Stimulated activated CD4-positive, alpha-beta T cell treated with anti-CD3 and anti-CD28 coated beads, Interleukin-1b, Interleukin-23, amount 100 ng/mL, for 24 hours (primary cell): Measurements from ENCODE around the gene EML4.

ENCODE experiments used
- DNase-seq, 4 experiments: peaks; one replicate each; pipeline ENCODE4 v3.0.0-alpha.2; 2020; ENCODE audit warnings: low read depth in 4 of 4, low spot score in 1 of 4

Gene EML4

GRCh38 chr2:42136782-42137124, 32.4 kb upstream of the EML4 start:
- no peak for DNase-seq

DNA sequence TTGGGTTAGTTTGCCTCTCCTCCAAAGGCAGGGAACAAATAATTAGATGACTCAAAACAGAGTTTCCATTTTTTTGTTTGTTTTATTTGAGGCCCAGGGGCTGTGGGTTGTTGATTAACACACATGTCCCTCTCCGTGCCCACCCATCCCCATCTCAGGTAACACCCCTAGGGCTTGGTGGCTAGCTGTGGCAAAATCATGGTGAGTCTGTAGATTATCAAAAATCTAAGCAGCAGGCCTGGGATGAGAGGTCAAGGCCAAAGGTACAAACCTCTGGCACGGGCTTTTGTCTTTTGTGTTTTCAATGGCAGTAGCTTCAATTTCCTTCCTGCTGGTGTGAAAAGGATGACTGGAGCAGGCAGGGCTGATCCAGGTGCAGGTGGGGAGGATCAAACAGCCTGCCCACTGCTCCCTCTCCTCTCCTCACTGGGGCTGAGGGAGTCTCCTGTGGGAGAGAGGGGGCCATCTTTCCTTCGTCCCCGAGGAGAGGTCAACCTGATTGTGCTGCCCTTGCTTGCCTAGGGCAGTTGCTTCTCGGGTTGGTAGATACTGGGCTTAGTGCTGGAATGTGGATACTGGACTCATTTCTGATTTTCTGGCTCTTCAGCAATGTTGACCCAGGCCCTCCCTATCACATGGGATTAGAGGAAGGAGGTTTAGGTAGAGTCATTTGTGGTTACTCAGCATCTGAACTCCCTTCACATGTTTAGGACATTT, 31.9 kb upstream of the EML4 start:
- DNase-seq: no peak

DNA sequence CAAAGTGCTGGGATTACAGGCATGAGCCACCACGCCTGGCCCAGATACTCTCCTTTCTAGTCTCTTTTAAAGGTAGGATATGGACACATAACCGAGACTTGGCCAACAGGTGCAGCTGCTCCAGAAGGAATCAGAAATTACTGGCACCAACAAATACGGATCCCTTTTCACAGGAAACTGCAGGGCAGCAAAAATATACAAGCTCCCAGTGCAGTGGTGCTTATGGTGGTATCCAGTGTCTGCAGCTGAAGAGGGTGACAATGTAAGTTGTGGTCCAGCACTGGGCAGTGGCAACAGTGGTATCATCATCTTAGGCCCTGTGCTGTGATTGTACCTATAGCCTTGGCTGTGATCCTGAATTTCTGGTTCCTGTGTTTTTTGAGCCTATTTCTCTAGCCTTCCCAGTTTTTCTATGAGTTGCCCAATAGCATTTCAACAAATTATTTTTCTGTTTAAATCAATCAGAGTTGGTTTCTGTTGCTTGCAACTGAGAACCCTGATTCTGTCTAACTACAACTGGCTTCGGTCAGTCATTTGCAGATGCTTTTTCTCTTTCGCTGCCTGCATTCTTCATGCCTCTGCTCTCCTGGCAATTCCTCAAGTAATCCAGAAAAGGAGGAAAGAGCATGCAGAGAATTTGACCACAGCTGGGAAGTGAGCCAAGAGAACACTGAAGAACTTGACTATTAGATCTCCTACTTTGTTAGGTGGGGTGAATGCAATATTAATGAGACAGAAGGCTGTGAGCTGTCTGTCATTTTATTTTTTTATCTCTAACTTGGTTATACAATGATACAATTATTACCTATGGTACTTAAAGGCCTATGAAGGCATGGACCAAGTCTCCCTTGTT, 30.8 kb upstream of the EML4 start:
- DNase-seq: no peak

- DNase-seq: no peak
Observed at GRCh38 chr2:42139101-42139500, 30.1 kb upstream of the EML4 start.

DNA sequence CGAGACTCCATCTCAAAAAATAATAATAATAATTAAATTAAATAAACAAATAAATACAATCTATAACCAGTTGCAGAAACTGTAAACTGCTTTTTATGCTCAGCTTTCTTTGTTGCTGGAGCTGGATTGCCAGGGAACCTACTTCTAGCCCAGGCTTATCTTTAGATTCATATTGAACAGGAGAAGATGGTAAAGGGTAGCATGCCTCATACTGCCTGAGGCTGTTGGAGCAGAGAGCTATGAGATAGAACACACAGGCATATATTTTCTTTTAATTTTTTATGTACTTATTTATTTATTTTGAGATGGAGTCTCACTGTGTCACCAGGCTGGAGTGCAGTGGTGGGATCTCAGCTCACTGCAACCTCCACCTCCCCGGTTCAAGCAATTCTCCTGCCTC, 28.7 kb upstream of the EML4 start:
- no peak for DNase-seq

- DNase-seq: no peak
Observed at GRCh38 chr2:42141687-42142546, 27.2 kb upstream of the EML4 start.

DNA sequence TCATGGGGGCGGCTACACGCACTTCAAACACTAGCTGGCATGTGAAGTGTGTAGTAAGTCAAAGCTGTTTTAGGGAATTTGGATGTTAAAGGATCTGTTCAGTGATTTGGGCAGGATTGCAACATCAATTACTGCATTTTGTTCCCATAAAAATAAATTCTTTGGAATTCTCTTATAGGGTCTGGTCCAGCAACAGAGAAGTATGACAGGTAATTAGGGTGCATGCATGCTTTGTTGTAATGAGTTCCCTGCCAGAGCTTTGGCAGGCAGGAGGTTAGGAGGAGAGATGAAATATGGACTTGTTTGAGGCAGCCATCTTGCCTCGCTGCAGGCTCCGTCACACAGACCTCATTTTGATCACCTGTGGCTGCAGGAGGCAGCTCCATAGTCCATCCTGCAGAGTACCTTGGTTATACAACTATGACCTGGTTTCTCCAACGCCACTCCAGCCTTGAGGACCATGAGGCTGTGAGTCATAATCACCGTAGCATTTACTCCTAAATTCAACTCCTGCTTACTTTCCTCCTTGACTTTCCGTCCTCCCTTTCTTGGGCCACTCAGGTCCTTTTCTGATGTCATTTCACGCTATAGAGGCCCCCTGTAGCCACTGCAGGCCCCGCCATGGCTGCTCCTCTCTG, 26.5 kb upstream of the EML4 start:
- no peak for DNase-seq

DNA sequence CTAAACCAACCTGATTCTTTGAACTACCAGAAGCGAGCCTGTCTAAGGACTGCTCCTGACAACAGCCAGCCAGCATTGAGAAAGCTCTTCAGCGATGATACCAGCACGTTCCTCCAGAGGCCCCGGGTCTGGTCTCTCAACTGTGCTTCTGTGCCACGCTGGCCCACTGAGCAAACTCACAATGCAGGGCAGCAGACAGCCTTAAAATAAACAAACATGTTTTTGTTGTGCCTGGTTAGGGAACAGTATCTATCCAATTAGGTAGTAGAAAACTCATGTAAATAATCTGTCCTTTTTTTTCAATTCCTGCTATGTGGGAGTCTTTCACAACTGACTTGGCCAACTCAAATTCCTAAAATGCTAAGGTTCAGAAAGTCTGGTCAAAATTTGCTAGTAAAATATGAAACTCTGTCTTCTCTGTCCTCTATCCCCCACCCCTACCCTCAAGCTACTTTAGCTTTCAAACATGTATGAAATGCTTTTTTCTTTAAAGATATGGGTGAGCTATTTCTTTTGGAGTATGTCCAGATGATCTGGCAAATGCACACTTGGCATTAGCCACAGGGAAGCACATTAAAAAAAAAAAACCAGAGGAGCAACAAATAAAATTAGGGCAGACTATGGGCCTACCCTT, 21.4 kb upstream of the EML4 start:
- DNase-seq: no peak

DNA sequence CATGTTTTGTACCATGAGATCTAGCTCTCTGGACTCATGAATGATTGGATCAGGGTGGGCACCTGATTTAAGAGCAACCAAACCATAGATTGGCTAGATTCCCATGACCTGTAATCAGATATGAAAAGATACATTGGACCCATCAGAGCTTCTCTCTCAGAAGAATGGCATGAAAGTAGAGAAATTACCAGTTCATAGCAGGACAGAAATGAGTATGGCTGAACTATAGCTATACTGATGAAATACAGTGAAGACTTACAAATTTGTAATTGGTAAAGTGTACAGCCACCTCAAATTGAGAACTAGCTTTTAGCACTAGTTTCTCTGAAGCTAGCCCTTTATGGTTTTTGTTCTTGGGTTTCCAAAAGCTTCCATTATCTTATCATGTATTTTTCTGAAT, 19.0 kb upstream of the EML4 start:
- no peak for DNase-seq

DNA sequence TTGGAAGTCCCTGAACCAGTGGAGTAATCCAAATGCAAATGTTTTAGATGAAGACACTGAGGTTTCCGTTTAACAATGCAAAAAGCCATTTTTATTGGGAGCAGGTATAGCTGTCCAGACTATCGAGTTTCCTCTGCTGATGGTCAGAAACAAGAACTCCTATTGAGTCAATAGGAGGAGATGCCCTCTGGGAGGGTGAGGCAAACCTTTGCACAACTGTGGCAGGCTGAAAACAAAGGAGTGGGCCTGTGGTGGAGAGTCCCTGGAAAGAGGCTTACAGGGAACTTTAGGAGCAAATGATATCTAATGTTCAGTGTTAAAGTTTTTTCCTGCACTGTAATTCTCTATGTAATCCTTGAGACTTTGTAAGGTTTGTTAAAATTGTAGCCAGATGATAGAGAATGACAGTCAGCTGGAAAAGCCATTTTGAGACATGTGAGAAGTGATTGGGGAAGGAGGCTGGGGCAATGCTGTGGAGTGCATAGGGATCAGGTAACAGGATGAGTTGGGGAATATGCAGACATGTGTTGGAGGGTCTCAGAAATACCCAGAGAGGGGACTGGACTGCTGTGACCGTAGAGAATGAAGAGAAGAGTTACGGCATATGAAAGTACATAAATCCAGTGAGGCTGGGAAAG, 15.1 kb upstream of the EML4 start:
- DNase-seq: no peak

DNA sequence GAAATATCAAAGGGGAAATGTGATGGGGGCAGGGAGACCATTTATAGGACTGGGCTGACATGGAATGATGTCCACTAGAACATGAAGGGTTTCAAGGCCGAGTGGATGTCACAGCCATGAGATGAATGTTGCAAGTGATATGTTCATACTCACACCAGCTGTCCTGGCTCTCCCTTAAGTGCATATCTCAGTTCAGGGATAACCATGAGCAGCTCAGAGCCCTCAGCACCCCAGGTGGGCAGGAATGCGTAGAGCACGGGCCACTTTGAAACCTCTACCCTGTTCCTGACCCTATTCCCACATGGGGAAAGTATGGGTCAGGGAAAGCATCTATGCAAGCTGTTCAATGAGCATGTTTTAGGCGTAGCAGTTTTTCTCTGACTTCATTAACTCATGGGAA, 12.4 kb upstream of the EML4 start:
- DNase-seq: no peak

DNA sequence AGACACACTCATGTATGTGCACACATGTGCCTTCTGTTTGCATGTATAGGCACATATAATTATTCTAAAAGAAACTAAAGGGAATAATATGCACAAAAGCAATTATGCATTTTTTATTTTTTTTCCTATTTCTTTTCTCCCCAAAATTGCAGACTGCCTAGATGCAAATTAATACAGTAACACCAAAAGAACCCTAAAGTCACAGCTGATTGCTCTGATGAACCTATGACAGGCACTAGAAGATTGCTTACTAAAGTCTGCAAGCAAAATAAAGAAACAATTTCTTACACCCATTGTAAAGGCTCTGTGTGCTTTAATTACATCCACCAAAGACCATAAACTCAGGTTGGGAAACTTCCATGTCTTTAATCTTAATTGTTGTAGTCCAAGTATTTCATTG, 7.7 kb upstream of the EML4 start:
- no peak for DNase-seq

DNA sequence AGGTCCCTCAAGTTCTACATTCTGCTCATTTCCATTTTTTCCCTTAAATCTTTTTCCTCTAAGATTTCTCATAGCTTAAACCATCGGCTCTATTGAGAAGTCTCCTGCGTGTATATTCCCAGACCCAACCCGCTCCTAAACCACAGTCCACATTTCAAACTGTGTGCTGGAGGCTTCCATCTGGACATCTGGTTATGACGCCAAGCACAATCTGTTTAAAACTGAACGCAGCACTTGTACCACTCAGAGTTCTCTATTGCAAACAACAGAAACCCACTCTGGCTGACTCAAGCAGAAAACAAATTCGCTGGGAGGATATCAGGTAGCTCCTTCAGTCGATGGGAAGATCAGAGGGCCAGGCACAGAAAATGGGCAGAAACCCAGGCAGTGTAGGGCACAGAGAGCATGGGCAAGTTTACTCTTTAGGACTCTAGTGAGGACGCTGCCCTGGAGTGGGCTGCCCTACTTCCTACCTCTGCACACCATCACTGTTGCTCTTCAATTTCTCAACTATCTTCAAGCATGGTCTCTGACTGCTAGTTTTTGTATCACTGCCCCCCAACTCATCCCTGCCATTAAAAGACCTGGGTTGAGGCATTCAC, 5.6 kb upstream of the EML4 start:
- DNase-seq: no peak

- DNase-seq: no peak
Observed at GRCh38 chr2:42164046-42164445, 5.1 kb upstream of the EML4 start.

- DNase-seq: no peak
Observed at GRCh38 chr2:42164971-42165370, 4.2 kb upstream of the EML4 start.

DNA sequence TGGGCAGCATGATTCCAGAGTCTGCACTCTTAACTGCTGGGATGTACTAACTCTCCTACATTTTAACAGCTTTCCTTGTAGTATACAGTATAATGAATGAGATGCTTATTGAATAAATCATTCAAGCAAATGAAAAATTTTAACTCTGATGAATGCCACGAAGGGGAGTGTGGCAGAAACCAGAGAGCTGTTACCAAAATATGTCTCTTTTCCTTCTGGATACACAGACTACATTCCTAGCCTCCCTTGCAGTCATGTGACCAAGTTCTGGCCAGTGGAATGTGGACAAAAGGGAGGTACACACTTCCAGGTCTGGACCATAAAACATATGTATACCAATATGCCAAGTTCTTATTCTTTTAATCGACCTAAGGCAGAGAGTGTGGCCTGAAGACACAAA, 1.7 kb upstream of the EML4 start:
- no peak for DNase-seq

GRCh38 chr2:42168459-42169099, 574 bp upstream of the EML4 start:
- DNase-seq: no peak

DNA sequence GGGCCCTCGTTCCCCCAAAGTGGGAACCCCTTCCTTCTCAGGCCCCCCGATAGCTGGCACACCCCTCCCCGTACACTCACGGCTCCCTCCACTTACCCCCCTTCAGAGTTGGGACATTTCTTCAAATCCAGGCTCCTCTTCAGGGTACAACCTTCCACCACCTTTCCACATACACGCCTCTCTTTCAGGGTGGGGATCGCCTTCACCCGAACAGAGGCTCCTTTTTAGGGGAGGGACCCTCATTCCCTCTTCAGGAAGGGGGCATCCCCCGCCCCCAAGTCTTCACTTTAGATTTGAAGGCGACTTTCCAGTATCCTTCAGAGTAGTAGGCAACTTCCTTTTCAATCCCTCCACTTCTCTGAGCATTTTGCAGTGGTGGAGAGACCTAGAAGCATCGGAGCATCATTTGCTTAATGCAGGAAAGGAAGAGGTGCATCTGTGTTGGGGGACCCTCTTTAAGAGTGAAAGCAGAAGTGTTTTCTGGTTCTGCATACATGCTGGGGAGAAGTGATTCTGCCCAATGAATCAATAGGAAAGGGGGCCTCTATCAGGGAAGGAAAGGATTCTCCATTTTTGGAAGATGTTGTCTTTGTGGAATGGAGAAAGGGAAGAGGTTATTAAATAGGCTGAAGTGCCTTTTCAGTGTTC, 845 bp downstream of the EML4 start:
- no peak for DNase-seq
